ENCODE results near the gene THAP10.
"Not testable (repeated sequence)": the region's sequence is repeated elsewhere in the genome, so short reads cannot be mapped to it uniquely, and the experiment has no call there.

THAP10 gene

DNA sequence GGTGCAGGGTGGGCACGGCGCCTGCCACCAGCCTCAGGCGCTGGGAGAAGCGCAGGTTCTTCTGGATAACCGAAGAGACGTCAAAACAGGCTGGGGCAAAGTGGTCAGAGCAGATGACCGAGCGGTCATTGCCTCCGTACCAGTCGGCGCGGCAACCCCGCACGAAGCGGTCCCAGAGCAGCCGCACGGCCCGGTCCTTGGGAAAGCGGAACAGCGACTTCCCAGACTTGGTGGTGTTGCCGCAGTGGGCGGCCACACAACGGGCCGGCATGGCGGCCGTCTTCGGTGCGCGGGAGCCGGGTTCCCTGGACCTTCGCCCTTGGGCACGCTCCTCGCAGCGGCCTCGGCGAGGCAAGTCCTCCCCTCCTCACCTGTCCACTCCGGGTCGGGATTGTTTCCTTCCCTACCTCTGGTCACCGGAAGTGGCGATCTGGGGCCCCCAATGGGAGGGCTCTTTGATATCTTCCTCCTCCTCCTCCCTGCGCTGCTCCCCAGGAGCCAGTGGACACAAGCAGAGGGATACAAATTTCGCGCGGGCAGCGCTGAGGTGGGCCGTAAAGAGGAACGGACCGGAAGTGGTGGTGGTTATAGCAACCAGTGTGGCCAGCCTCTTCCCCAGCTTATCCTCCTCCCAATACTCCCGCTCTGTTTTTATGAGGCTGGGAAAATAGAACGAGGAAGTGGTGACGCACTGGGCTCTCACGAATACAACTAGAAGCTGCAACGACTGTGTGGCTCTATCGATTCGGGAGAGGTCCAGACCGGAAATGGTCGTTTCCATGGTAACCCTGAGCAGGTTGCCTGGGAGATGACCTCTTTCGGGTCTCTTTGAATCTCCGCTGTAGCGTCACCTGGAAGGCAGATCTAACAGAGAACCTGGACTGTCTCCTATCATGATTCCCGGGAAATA lies at the start of gene THAP10, which contains the start of gene LRRC49:
Gene THAP10 (minus strand): TSS at position 432 of the 910 bp plus-strand sequence. CDS start 161 bp downstream, at position 271.
Gene LRRC49 (plus strand): TSS at position 825 of the 910 bp plus-strand sequence. CDS start 69 bp downstream, at position 894.
- DNase-seq (ENCODE audit: low spot score): peak; percentile 90

GRCh38 chr15:70936326-70936725 lies 44.1 kb upstream of the THAP10 start:
- no peak for DNase-seq (ENCODE audit: low spot score)

DNA sequence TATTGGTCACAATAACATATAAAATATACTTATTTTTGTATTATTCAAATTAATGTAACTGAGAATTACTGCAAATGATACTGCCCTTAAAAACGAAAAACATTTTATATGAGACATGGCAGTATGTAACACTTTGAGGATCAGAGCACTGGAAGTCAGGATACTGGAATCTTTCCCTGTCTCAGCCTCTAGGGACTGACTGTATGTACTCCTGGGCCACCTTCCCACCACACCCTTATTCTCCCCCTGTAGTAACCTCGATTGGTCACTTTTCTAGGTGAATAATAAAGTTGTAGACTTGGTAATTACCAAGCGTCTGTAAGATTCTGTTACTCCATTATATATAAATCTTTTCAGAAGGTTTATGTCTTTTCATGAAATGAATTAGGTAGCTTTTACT lies 43.4 kb upstream of the THAP10 start:
- no peak for DNase-seq (ENCODE audit: low spot score)

DNA sequence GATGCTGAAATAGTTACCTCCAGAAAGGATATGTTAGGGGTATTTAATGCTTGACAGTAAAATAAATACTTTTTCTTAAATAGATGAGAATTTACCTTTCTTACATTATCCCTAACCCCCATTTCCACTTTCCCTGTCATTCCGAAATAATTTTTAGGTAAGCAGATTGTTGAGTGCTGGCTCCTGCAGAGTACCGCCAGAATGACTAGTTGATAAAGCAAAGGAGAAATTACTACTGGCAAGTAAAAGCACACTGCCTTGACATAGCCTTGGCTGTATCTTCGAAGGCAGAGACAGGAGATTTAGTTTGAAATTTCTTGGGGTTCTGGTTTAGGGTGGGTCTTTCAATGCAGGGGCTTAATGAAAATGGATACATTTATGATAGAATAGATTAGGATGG lies 41.2 kb upstream of the THAP10 start:
- no peak for DNase-seq (ENCODE audit: low spot score)

DNA sequence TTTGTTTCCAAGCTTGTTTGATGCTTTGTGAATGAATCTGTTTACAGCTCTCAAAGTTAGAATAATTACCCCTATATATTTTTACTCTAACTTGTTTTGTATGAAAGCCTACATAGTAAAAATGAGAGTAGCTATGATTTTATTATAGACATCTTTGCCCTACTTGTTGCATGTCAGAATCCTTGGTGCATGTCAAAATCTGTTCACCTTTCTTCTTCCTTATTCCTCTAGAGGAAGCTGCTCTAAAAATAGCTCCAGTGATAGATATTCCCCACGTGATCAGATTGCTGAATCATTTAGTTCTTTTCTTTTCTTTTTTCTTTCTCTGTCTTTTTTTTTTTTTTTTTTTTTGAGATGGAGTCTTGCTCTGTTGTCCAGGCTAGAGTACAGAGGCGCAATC lies 40.2 kb upstream of the THAP10 start:
- no peak for DNase-seq (ENCODE audit: low spot score)

DNA sequence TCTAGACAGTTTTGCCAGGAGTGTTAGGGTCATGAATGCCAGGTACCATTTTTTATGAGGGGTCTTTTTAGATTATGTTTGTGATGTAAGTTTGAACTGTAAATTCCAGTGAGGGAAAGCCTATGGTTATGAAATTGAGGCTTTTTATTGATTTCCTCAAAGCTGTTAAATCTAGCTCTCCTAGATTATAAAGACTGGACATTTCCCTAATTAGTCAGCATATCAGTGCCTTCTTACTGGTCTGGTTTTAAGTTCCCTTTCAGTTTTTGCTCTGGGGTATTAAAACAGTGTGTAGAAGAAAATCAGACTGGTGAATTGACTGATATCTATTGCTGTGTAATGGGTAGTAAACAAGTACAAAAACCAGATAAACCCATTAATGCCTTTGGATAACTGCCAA lies 39.6 kb upstream of the THAP10 start:
- no peak for DNase-seq (ENCODE audit: low spot score)

GRCh38 chr15:70926914-70927313 lies 34.7 kb upstream of the THAP10 start:
- DNase-seq (ENCODE audit: low spot score): not testable (repeated sequence)

DNA sequence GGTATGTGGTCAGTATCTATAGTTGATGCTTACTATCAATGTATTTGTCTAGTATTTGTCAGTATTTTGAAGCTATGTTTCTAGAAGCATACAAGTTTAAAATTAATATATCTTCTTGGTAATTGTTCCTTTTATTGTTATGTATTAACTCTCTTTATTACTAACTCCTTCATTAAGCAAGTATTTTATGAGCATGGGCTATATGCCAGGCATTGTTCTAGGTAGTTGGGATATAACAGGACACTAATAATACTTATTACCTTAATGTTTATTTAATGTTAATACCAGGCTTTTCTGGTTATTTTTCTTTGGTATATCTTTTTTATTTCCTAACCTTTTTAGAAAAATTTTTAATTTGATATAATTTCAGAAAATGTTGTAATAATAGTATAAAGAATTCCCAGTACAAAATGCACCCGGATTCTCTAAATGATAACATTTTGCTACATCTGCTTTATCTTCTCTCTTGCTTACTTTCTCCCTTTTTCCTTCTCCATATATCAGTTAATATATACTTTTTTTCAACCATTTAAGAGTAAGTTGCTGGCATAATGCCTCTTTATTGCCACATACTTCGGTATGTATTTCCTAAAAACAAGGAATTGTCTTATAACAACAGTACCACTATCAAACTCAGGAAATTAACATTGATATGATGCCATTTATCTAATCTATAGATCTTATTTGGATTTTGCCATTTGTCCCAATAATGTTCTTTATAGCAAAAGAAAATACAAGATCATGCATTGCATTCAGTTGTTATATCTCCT lies 31.3 kb upstream of the THAP10 start:
- no peak for DNase-seq (ENCODE audit: low spot score)

DNA sequence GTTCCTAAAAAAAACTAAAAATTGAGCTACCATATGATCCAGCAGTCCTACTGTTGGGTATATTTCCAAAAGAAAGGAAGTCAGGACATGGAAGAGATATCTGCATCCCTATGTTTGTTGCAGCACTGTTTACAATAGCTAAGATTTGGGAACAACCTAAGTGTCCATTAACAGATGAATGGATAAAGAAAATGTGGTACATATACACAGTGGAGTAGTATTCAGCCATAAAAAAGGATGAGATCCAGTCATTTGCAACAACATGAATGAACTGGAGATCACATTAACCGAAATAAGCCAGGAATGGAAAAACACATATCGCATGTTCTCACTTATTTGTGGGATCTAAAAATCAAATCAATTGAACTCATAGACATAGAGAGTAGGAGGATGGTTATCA lies 29.9 kb upstream of the THAP10 start:
- DNase-seq (ENCODE audit: low spot score): no peak

DNA sequence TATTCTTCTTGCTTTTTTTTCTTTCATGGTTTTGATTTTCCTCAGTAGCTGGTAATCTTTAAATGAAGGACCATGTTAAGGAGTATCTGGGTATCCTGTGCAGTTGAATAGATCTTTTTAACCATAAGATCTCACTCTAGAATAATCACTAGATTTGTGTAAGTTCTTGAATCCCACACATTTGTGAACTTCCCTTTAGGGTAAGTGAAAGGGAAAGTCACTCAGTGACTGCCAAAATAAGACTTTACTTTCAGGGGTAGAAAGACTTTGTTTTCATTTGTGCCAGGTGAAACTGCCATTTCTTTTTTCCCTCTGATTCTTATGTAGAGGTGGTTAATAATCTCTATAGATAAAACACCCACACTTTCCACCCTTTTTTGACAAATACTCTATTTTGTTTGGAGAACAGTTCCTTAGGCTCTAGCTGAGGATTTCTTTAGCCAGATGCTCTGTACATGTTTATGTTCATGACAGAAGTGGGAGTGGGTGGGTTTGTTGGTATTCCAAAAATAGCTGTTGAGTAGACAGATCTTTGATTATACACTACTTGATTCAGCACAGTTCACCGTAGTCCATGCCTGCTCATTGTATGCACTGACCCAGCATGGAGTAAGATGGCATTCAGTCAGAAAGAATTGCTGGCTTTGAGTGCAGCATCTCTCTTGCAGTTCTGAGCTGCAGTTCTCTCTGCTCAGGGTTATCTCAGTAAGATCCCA lies 28.9 kb upstream of the THAP10 start:
- no peak for DNase-seq (ENCODE audit: low spot score)

DNA sequence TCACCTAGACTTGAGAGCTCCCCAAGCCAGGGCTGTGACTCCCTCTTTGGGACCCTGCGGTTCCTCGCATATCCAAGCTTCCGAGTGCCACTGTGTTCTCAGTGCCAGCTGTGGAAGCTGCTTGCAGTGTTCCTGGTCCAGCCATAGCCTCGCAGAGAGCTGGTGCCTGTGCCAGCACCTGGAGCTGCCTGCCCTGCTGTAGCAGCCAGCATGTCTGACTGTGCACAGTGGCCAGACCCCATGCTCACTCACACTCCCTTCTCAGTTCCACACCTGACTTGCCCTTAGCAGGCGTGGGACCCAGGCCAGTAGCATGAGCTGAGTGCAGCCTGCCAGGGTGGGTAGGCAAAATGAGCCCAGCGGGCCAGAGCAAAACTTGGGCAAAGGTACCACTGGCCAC lies 25.7 kb upstream of the THAP10 start:
- no peak for DNase-seq (ENCODE audit: low spot score)

- no peak for DNase-seq (ENCODE audit: low spot score)
These were observed 24.3 kb upstream of the THAP10 start for GRCh38 chr15:70916531-70916930.

DNA sequence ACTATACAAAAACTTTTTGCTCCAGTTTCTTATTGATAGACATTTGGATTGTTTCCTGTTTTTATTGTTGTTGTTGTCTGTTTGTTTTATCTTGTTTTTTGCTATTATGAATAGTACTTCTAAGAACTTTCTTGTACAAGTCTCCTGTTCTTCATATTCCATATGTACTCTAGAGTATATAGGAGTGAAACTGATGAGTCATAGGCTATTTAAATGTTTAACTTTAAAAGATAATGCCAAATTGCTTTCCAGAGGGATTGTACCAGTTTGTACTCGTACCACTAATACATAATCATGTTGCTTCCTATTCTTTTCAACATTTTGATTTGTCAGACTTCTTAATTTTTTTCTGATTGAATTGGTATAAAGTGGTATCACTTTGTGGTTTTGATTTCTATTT lies 20.0 kb upstream of the THAP10 start:
- DNase-seq (ENCODE audit: low spot score): no peak

GRCh38 chr15:70910958-70911357 lies 18.7 kb upstream of the THAP10 start:
- no peak for DNase-seq (ENCODE audit: low spot score)

DNA sequence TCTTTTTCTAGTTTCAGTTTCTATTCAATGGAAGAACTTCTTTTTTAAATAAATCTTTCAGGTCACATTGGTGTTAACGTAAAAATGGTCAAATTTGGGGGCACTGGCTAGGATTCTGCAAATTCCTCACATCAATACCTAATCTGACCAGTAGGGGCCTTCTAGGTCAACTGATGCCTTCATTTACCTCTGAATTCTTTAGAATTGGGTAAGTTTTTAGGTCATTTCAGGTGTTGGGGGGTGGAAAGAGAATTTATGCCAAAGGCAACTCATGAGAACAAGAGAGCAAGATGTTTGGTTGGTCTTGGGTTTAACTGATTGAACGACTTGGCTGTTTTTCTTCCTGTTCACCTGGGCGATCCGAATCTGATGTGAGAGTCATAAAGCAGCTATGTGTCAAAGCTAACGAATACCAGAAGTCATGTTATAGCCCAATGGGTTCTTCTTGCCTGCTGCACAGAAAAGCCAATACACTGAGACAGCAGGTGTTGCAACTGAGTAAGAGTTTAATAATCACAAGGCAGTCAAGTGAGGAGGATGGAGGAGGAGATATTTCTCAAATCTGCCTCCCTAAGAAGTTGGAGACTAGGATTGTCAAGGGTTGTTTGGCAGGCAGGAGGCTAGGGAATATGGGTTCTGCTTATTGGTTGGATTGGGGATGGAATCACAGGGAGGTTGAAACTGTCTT lies 15.7 kb upstream of the THAP10 start:
- DNase-seq (ENCODE audit: low spot score): no peak

GRCh38 chr15:70906842-70907241 lies 14.6 kb upstream of the THAP10 start:
- peak; percentile 12 for DNase-seq (ENCODE audit: low spot score)

- DNase-seq (ENCODE audit: low spot score): peak; percentile 51
These were observed 9.9 kb upstream of the THAP10 start for GRCh38 chr15:70902107-70902506.

- DNase-seq (ENCODE audit: low spot score): peak; percentile 55
These were observed 803 bp upstream of the THAP10 start for GRCh38 chr15:70892912-70893560.

GRCh38 chr15:70882361-70882760 lies 9.9 kb downstream of the THAP10 start:
- no peak for DNase-seq (ENCODE audit: low spot score)

GRCh38 chr15:70880781-70881180 lies 11.5 kb downstream of the THAP10 start:
- no peak for DNase-seq (ENCODE audit: low spot score)

DNA sequence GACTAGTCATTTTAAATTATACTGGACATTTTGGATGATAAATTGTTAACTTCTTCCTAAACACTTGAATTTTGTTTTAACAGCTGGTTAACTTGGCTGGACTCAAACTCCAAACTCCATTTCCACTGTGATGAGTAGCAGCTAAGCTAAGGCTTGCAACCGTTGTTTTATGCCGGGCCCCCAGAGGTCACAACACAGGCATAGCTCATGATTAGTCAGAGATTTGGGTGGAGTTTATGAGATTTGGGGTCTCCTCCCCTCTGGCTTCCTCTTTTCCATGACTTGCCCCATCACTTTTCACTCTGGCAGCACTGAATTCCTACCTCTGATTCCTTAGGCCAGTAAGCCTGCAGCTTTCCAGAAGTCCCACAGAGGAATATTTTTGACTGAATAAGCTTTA lies 12.8 kb downstream of the THAP10 start:
- DNase-seq (ENCODE audit: low spot score): peak; percentile 70
